ENCODE data around the gene PDE2A. TPM values are rescaled to one million over a fixed set of nuclear protein-coding genes. Genes with fewer than 3 reads are reported as not detected.

The PDE2A gene
- total and polyA plus RNA-seq, 2 donors (not counting 1 experiment from before 2014, with no cell fraction given) = 0.88 to 2.9 TPM

- H3K4me3 Mint-ChIP-seq = no peak overlapping the region
- Histone ChIP-seq H3K4me2 (replicated peaks; ENCODE audit: low read depth, low read length, poor library complexity, severe bottlenecking) (no peak overlapping the region), H4K20me1 (ENCODE audit: control insufficient read depth, insufficient read depth, low read length, poor library complexity, severe bottlenecking) (peaks cover 81% of the 10 kb centered on the region), H3K27ac (ENCODE audit: low read length in 2 of 2) (no peak overlapping the region), H3K4me3 (ENCODE audit: control extremely low read depth in 1 of 5, extremely low read depth in 1 of 5, insufficient read depth in 1 of 5, low read depth in 2 of 5, low read length in 4 of 5) (no peak overlapping the region), H3K27me3 (replicated peaks in 1 of 4; ENCODE audit: control extremely low read depth in 1 of 4, control insufficient read depth in 3 of 4, insufficient read depth in 4 of 4, low read length in 3 of 4) (no peaks in the 10 kb centered on the region), H3K4me1 (ENCODE audit: control insufficient read depth in 2 of 2, insufficient read depth in 2 of 2, low read length in 2 of 2) (no peaks in the 10 kb centered on the region), H3K9me3 (ENCODE audit: control extremely low read depth in 1 of 3, control insufficient read depth in 2 of 3, insufficient read depth in 1 of 3, low read length in 2 of 3) (no peaks in the 10 kb centered on the region), H2AFZ (ENCODE audit: insufficient read depth, low read depth, low read length, poor library complexity, severe bottlenecking) (no peak overlapping the region), H3K36me3 (replicated peaks in 1 of 2; ENCODE audit: control extremely low read depth in 1 of 2, control insufficient read depth in 1 of 2, extremely low read depth in 1 of 2, insufficient read depth in 2 of 2, low read length in 1 of 2) (peaks cover 2 to 97% of the 10 kb centered on the region in 2 experiments), H3K9ac (ENCODE audit: low read length) (no peak overlapping the region), H3K79me2 (ENCODE audit: control insufficient read depth, insufficient read depth, low read length) (peaks cover 22% of the 10 kb centered on the region)
- H3K4me1 Mint-ChIP-seq = peaks cover 2% of the 10 kb centered on the region
- ChIA-PET CTCF (interaction anchor here (0.6 to 1.6 kb wide), 5 partner anchors 19 to 92 kb away, joined by 3 to 6 read pairs (median 3); no protein-coding TSS in a partner anchor), POLR2A (no interaction called here)
- no peak for TF ChIP-seq CTCF (IDR thresholded peaks at IDR 0.05)
- no peak for TF ChIP-seq EZH2 (IDR thresholded peaks at IDR 0.05; ENCODE audit: borderline replicate concordance, insufficient read depth, low read depth, low read length, poor library complexity, severe bottlenecking)
- ATAC-seq (ENCODE audit: low read depth) (no peak), DNase-seq (no peak)
- no peaks in the 10 kb centered on the region for H3K9me3 Mint-ChIP-seq (ENCODE audit: insufficient read depth)
- H3K27me3 Mint-ChIP-seq = no peaks in the 10 kb centered on the region
- 98% methylated on average over 7 of the region's 11 CpGs for WGBS (ENCODE audit: insufficient coverage)
- intact Hi-C loops (cut with micrococcal nuclease) = no loop called here
- peak overlapping the region; percentile 37 for H3K27ac Mint-ChIP-seq
Observed at GRCh38 chr11:72703267-72704008, 29.2 kb upstream of the PDE2A start.

- H3K4me1 Mint-ChIP-seq = peaks cover 2% of the 10 kb centered on the region
- no peaks in the 10 kb centered on the region for H3K9me3 Mint-ChIP-seq (ENCODE audit: insufficient read depth)
- DNase-seq (no peak), ATAC-seq (ENCODE audit: low read depth) (no peak)
- Histone ChIP-seq H3K9me3 (ENCODE audit: control extremely low read depth in 1 of 3, control insufficient read depth in 2 of 3, insufficient read depth in 1 of 3, low read length in 2 of 3) (no peaks in the 10 kb centered on the region), H3K9ac (ENCODE audit: low read length) (no peak overlapping the region), H3K27ac (ENCODE audit: low read length in 2 of 2) (no peak overlapping the region), H3K4me3 (ENCODE audit: control extremely low read depth in 1 of 5, extremely low read depth in 1 of 5, insufficient read depth in 1 of 5, low read depth in 2 of 5, low read length in 4 of 5) (no peak overlapping the region), H3K27me3 (replicated peaks in 1 of 4; ENCODE audit: control extremely low read depth in 1 of 4, control insufficient read depth in 3 of 4, insufficient read depth in 4 of 4, low read length in 3 of 4) (no peaks in the 10 kb centered on the region), H3K4me2 (replicated peaks; ENCODE audit: low read depth, low read length, poor library complexity, severe bottlenecking) (no peak overlapping the region), H3K79me2 (ENCODE audit: control insufficient read depth, insufficient read depth, low read length) (peaks cover 21% of the 10 kb centered on the region), H3K36me3 (replicated peaks in 1 of 2; ENCODE audit: control extremely low read depth in 1 of 2, control insufficient read depth in 1 of 2, extremely low read depth in 1 of 2, insufficient read depth in 2 of 2, low read length in 1 of 2) (peaks cover 1 to 97% of the 10 kb centered on the region in 2 experiments), H4K20me1 (ENCODE audit: control insufficient read depth, insufficient read depth, low read length, poor library complexity, severe bottlenecking) (peaks cover 81% of the 10 kb centered on the region), H2AFZ (ENCODE audit: insufficient read depth, low read depth, low read length, poor library complexity, severe bottlenecking) (no peak overlapping the region), H3K4me1 (ENCODE audit: control insufficient read depth in 2 of 2, insufficient read depth in 2 of 2, low read length in 2 of 2) (no peaks in the 10 kb centered on the region)
- H3K27me3 Mint-ChIP-seq = no peaks in the 10 kb centered on the region
- TF ChIP-seq CTCF (IDR thresholded peaks at IDR 0.05) = no peak
- no peak for TF ChIP-seq EZH2 (IDR thresholded peaks at IDR 0.05; ENCODE audit: borderline replicate concordance, insufficient read depth, low read depth, low read length, poor library complexity, severe bottlenecking)
- 91% methylated on average over 15 of the region's 15 CpGs for WGBS (ENCODE audit: insufficient coverage)
- no peak overlapping the region for H3K4me3 Mint-ChIP-seq
- ChIA-PET CTCF (interaction anchor here (1.0 to 1.6 kb wide), 5 partner anchors 19 to 111 kb away, joined by 3 to 6 read pairs (median 3); no protein-coding TSS in a partner anchor), POLR2A (interaction anchor here (0.6 kb wide), 1 partner anchor 485 kb away, joined by 6 read pairs; no protein-coding TSS in a partner anchor)
- intact Hi-C loops (cut with micrococcal nuclease) = no loop called here
- no peak overlapping the region for H3K27ac Mint-ChIP-seq
Observed at GRCh38 chr11:72702577-72703241, 28.5 kb upstream of the PDE2A start.

Data from B cell (primary cell).